Activated naive CD8-positive, alpha-beta T cell treated with anti-CD3 and anti-CD28 coated beads, Interleukin-2, amount 50 U/mL, for 24 hours (primary cell): ENCODE data around the gene ATF4.
A peak's percentile ranks its signal among the peaks of the same experiment; 100 is the strongest.

Source experiments
- ATAC-seq: fragments of 150-1000 bp; cut with Tn5 transposase; one replicate; pipeline ENCODE4 v1.10.0; 2021
- DNase-seq: peaks from one replicate; pipeline ENCODE4 v3.0.0; 2021
- H3K27ac Mint-ChIP-seq: one replicate; pipeline ENCODE4 v1.8.0; 2021; ENCODE audit warnings: mild to moderate bottlenecking, mixed read lengths
- H3K27me3 Mint-ChIP-seq: one replicate; pipeline ENCODE4 v1.8.0; 2021; ENCODE audit warnings: mixed read lengths
- H3K36me3 Mint-ChIP-seq: one replicate; pipeline ENCODE4 v1.8.0; 2021; ENCODE audit warnings: low read depth, mixed read lengths
- H3K4me1 Mint-ChIP-seq: one replicate; pipeline ENCODE4 v1.8.0; 2021; ENCODE audit warnings: mixed read lengths
- H3K4me3 Mint-ChIP-seq: one replicate; pipeline ENCODE4 v1.8.0; 2021; ENCODE audit warnings: mild to moderate bottlenecking, moderate library complexity, mixed read lengths
- H3K9me3 Mint-ChIP-seq: one replicate; pipeline ENCODE4 v1.8.0; 2021; ENCODE audit warnings: mixed read lengths

ATF4 gene, protein sequence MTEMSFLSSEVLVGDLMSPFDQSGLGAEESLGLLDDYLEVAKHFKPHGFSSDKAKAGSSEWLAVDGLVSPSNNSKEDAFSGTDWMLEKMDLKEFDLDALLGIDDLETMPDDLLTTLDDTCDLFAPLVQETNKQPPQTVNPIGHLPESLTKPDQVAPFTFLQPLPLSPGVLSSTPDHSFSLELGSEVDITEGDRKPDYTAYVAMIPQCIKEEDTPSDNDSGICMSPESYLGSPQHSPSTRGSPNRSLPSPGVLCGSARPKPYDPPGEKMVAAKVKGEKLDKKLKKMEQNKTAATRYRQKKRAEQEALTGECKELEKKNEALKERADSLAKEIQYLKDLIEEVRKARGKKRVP

DNA sequence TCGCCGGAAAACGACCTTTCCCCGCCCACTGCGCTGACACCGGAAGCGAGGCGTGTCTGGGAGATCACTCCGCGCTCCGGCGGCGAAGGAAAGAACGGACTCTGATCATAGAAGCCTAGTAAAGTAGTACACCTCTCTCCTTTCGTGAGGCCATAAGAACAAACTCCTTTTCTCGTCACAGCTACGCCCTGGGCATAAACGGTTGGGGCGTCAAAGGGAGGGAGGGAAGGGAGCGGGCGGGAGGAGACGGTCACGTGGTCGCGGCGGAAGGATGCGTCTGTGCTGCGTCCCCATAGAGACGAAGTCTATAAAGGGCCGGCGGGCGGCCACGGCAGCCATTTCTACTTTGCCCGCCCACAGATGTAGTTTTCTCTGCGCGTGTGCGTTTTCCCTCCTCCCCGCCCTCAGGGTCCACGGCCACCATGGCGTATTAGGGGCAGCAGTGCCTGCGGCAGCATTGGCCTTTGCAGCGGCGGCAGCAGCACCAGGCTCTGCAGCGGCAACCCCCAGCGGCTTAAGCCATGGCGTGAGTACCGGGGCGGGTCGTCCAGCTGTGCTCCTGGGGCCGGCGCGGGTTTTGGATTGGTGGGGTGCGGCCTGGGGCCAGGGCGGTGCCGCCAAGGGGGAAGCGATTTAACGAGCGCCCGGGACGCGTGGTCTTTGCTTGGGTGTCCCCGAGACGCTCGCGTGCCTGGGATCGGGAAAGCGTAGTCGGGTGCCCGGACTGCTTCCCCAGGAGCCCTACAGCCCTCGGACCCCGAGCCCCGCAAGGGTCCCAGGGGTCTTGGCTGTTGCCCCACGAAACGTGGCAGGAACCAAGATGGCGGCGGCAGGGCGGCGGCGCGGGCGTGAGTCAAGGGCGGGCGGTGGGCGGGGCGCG lies at the start of gene ATF4:
Gene ATF4 (plus strand): TSS at position 337 of the 880 bp plus-strand sequence. CDS start 884 bp downstream, outside the sequence.
- Mint-ChIP-seq H3K4me1 (peaks cover 71% of the 10 kb centered on the region), H3K27me3 (peaks cover 3% of the 10 kb centered on the region), H3K36me3 (peaks cover 63% of the 10 kb centered on the region), H3K27ac (peak within 1 kb of the TSS; percentile 100), H3K9me3 (no peaks in the 10 kb centered on the region), H3K4me3 (peak within 1 kb of the TSS; percentile 95)
- DNase-seq (peak; percentile 92), ATAC-seq (peak; percentile 20)

DNA sequence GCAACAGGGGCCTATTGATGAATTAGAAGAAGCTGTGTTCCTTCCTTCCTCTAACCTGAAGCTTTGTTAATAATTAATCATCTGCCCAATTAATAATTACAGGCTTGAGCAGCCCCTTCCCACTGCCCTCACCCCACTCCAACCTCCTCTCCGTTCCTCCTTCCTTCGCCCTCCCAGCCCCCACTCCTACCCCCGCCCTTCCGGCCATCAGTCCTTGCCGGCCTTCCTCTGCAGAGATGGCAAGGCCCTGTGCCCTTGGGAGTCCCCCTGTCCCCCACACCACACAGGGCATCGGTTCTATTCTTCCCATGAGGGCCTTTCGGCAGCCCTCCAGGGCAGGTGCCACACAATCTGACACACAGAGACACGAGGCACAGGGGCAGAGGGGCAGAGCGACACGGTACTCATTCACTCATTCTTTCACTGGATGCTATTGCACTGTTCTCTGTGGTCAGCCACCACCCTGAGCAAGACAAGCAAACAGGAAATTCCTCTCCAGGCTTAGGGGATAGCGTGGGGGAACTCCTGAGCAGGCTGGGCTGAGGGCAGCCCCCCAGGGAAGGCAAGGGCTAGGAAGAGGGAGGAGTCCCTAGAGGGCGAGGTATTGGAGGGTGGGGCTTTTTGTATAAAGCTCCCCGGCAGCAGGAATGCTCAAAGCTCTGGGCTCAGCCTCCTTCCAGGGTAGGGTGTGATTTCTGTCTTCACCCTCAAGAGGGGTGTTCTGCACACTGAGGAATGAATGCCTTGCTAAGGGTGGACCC lies 48.8 kb upstream of the ATF4 start:
- peak; percentile 18 for DNase-seq
- H3K9me3 Mint-ChIP-seq = no peaks in the 10 kb centered on the region
- H3K4me1 Mint-ChIP-seq = peaks cover 20% of the 10 kb centered on the region
- H3K36me3 Mint-ChIP-seq = no peaks in the 10 kb centered on the region
- H3K27me3 Mint-ChIP-seq = no peaks in the 10 kb centered on the region
- no peak overlapping the region for H3K4me3 Mint-ChIP-seq
- peak; percentile 75 for ATAC-seq
- H3K27ac Mint-ChIP-seq = peak overlapping the region; percentile 52

DNA sequence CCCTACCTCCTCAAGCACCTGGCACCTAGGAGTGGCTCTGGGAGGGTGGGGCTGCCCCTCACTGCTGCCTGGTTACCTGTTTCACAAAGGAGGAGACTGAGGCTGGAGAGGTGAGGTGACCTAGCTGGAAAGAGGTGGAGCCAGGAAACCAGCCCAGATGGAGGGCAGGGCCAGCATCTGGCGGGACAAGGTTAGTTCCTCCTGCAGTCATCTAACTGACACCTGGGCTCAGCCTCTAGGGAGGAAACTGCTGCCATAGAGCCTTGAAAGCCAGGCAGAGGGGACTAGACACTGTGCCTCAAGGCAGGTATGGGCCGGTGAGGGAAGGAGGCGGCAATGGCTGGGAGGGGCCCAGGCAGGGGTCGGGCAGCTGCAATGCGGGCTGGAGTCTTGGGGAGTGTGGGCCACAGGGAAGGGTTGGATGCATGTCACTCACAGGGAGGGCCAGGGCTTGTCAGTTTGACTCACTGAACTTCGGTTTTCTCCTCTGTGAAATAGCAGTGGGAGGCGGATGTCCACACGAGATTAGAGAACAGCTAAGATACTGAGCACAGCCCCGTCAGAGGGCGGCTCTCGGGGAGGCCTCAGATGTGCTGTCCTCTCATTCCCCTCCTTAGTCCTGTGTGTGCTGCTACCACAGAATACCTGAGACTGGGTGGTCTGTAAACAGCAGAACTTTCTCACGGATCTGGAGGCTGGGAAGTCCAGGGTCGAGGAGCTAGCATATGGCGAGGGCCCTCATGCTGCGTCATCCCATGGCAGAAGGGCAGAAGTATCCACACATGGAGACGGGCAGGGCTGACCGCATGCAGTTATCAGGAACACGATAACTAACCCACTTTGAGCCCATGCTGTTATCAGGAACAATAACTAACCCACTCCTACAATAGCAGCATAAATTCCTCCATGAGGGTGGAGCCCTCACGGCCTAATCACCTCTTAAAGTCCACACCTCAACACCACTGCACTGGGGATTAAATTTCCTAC lies 47.5 kb upstream of the ATF4 start:
- no peaks in the 10 kb centered on the region for H3K36me3 Mint-ChIP-seq
- no peak for ATAC-seq
- no peaks in the 10 kb centered on the region for H3K27me3 Mint-ChIP-seq
- DNase-seq = no peak
- no peak overlapping the region for H3K4me3 Mint-ChIP-seq
- H3K27ac Mint-ChIP-seq = no peak overlapping the region
- no peaks in the 10 kb centered on the region for H3K9me3 Mint-ChIP-seq
- H3K4me1 Mint-ChIP-seq = peaks cover 20% of the 10 kb centered on the region

DNA sequence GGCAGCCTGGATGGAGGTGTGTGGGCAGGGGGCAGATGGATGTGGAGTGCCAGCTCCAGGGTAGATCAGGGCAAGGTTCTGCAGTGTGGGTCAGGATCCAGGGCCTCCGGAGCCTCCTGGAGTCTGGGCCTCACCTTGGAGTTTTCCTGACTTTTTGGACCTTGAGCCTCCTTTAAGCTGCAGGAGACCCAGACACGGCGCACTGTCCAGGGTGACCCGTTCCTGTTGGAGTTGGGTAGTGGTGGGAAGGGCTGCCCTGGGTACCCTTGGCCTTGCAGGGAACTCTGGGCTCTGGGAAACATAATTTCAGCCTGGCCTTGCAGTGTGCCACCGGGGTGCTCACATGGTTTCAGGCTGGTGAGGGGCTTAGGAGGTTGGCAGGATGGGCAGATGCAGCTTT lies 46.5 kb upstream of the ATF4 start:
- H3K9me3 Mint-ChIP-seq = no peaks in the 10 kb centered on the region
- no peaks in the 10 kb centered on the region for H3K27me3 Mint-ChIP-seq
- no peaks in the 10 kb centered on the region for H3K36me3 Mint-ChIP-seq
- ATAC-seq = no peak
- DNase-seq = no peak
- H3K27ac Mint-ChIP-seq = no peak overlapping the region
- no peak overlapping the region for H3K4me3 Mint-ChIP-seq
- peaks cover 20% of the 10 kb centered on the region for H3K4me1 Mint-ChIP-seq

DNA sequence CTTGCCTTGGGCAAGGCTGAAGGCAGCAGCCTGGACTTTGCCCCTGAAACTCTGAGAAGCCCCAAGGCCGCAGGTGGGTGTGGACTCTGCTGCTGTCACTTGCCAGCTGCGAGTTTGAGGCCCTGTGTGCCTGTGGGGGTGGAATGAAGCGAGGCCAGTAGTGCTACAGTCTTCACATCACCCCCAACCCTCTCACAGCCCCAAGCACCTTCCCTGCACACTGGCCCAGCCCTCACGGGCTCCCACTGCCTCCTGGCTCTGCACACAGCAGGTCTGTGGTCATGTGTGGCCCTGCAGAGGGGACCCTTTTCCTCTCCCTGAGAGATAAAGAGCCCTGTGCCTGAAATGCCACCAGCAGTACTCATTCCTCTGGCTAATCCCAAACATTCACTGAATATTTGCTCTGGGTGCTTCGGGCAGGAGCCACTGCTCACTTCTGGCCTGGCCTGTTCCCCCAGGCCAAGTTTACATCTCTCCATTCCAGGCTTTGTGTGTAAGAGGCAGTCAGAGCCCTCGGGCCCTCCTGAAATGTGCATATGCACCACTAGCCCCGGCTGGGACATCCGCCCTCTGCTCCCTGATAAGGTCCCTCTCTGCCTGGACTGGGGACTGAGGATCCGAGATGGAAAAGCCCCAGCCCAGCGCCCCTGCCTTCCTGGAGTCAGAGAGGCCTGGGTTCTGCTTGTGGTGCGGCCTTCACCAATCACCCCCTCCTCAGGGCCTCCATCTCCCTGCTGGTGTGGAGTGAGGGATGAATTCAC lies 45.8 kb upstream of the ATF4 start:
- no peak for DNase-seq
- Mint-ChIP-seq H3K4me1 (peaks cover 20% of the 10 kb centered on the region), H3K27ac (no peak overlapping the region), H3K36me3 (no peaks in the 10 kb centered on the region), H3K4me3 (no peak overlapping the region), H3K9me3 (no peaks in the 10 kb centered on the region), H3K27me3 (no peaks in the 10 kb centered on the region)
- no peak for ATAC-seq

DNA sequence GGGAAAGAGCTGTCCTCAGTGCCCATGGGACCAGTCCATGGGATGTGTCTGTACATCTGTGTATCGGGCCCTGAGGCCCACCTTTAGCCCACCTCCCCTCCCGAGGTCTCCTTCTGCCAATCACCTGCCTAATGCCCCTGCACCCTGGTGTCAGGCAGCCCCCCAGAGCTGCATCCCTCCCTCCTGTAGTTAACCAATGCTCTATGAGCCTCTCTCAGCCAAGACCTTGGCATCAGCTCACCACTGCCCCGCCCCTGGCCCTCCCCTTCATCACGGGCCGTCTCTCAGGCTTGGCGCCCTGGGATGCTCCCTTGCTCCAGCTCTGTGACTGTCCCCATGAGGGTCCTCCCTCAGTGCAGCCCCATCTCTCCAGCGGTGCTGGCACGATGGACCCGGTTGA lies 45.0 kb upstream of the ATF4 start:
- ATAC-seq (no peak), DNase-seq (no peak)
- H3K9me3 Mint-ChIP-seq = no peaks in the 10 kb centered on the region
- H3K27me3 Mint-ChIP-seq = no peaks in the 10 kb centered on the region
- H3K27ac Mint-ChIP-seq = no peak overlapping the region
- H3K36me3 Mint-ChIP-seq = no peaks in the 10 kb centered on the region
- no peak overlapping the region for H3K4me3 Mint-ChIP-seq
- H3K4me1 Mint-ChIP-seq = peaks cover 20% of the 10 kb centered on the region

DNA sequence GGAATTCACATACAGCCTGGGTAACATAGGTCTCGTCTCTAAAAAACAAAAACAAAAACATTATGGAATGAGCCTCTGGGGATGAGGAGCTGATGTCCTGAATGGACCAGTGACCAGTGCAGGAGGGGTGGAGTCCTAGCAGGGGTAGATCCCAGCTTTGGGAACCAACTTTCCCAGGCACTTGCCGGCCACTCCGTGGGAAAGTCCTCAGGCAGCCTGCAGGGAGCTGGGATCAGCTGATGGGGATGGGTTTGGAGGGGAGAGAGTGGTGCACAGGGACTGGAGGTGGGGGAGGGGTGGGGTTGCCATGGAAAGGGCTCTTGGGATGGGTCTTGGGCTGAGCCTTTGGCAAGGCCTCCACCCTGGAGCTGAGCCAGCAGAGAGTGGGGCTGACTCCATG lies 44.5 kb upstream of the ATF4 start:
- no peak for DNase-seq
- Mint-ChIP-seq H3K27ac (no peak overlapping the region), H3K27me3 (no peaks in the 10 kb centered on the region), H3K4me1 (peaks cover 20% of the 10 kb centered on the region), H3K4me3 (no peak overlapping the region), H3K9me3 (no peaks in the 10 kb centered on the region), H3K36me3 (no peaks in the 10 kb centered on the region)
- ATAC-seq = no peak

DNA sequence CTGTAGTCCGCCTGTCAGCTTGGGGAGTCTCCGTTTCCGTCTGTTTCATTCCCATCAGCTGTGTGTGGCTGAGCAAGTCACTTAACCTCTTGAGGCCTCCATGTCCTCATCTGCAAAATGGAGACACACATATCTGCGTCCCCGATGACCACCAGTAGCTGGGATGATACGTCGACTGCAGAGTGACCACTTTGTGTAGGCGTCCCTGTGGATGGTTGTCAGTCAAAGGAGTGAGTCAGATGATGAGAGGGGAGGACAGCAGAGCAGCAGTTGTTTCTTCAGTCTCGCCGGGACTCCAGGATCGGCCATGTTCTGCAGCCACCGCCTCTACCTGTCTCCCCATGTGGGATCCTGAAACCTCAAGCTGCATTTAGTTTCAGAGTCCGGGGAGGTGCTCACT lies 43.7 kb upstream of the ATF4 start:
- no peak overlapping the region for H3K27ac Mint-ChIP-seq
- peaks cover 15% of the 10 kb centered on the region for H3K4me1 Mint-ChIP-seq
- H3K36me3 Mint-ChIP-seq = no peaks in the 10 kb centered on the region
- H3K4me3 Mint-ChIP-seq = no peak overlapping the region
- H3K27me3 Mint-ChIP-seq = no peaks in the 10 kb centered on the region
- no peaks in the 10 kb centered on the region for H3K9me3 Mint-ChIP-seq
- DNase-seq (no peak), ATAC-seq (no peak)

DNA sequence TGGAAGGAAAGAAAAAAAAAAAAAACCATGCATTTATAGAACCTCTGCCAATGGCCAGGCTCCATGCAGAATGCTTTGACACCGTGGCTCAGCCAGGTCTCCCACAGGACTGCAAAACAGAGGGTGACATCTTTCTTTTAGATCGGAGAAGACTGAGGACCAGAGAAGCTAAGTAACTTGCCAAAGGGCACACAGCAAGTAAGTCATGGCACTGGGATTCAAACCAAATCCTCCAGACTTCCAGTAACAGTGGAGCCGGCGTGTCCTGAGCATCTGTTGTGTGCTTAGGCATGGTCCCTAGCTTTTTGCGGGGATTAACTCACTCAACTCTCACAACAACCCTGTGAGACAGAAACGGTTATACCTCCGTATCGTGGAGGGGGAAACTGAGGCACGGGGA lies 42.8 kb upstream of the ATF4 start:
- no peak for DNase-seq
- Mint-ChIP-seq H3K4me3 (no peak overlapping the region), H3K9me3 (no peaks in the 10 kb centered on the region)

DNA sequence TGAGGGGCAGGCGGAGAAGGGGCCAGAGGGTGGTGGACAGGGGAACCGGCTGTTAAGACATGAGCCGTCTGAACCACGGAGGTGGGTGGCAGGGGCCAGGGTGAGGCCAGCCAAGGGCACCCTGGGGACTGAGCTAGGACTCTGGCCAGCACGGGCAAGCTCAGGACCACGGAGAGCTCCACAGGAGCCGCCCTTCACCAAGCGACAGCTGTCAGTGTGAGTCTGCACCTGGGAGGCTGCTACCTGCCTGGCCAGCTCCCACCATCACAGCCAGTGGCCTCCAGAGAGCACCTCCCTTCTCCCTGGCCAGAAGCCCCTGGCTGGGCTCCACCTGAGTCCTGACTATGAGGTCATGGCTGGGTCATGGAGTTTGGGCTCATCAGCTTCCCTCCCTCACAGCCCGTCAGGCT lies 41.9 kb upstream of the ATF4 start:
- Mint-ChIP-seq H3K27me3 (no peaks in the 10 kb centered on the region), H3K4me3 (no peak overlapping the region), H3K9me3 (no peaks in the 10 kb centered on the region), H3K27ac (no peak overlapping the region), H3K4me1 (no peaks in the 10 kb centered on the region), H3K36me3 (no peaks in the 10 kb centered on the region)
- DNase-seq (peak; percentile 34), ATAC-seq (no peak)

More for the DNA sequence above, 42.8 kb upstream of the ATF4 start:
- no peaks in the 10 kb centered on the region for H3K27me3 Mint-ChIP-seq
- no peaks in the 10 kb centered on the region for H3K36me3 Mint-ChIP-seq
- H3K27ac Mint-ChIP-seq = no peak overlapping the region
- H3K4me1 Mint-ChIP-seq = peaks cover 6% of the 10 kb centered on the region
- no peak for ATAC-seq

DNA sequence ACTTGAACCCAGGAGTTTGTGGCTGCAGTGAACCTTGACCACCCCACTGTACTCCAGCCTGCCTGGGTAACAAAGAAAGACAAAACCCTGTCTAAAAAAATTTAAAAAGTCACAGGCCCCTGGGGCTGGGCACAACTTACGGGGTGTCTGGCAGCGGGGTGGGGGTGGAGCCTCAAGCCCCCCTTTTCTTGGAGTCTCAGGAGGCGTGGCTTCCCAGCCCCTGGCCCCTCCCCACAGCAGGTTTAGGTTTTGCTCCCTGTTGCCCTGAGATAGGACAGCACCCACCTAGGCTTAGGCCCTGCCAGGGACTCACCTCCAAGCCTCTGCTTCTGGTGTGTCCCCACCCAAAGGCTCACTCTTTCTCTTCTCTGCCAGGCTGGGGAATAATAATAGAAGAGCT lies 41.1 kb upstream of the ATF4 start:
- DNase-seq = no peak
- ATAC-seq = no peak
- Mint-ChIP-seq H3K27ac (no peak overlapping the region), H3K27me3 (no peaks in the 10 kb centered on the region), H3K4me3 (no peak overlapping the region), H3K9me3 (no peaks in the 10 kb centered on the region), H3K4me1 (no peaks in the 10 kb centered on the region), H3K36me3 (no peaks in the 10 kb centered on the region)

DNA sequence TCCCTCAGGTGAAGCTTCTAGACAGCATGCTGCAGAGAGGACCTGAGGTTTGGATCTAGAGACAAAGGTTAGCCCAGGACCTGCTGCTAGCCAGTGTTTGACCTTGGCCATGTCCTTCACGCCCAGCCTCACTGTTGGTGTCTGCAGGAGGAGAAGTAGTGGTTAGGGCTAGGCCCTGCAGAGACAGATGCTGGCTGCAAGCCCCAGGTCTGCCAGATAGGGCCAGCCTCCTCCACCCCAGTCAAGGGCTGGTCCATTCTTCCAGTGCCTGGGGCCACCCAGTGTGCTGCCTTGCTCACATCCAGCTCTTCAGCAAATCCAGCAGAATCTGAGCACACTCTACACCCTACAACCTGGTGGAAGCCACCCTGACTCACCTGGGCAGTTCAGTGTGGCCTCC lies 39.8 kb upstream of the ATF4 start:
- no peak for DNase-seq
- Mint-ChIP-seq H3K27ac (no peak overlapping the region), H3K4me1 (no peaks in the 10 kb centered on the region), H3K9me3 (no peaks in the 10 kb centered on the region), H3K27me3 (no peaks in the 10 kb centered on the region), H3K36me3 (no peaks in the 10 kb centered on the region), H3K4me3 (no peak overlapping the region)
- no peak for ATAC-seq

DNA sequence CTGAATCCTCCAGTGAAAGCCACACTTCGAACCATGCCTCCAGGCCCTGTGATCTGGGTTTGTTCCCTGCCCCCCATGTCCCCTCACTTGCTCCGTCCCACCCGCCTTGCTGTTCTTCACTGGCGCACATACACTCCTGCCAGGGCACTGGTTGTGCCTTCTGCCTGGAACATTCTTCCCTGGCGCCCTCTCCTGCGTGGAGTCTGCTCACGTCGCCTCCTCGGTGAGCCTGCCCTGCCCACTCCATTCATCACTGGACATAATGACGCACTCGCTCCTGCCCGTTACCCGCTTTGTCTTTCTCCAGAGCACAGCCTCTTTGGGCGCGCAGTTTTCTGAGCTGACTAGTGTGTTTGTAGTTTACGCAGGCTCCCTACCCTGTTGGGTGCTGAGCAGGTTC lies 39.3 kb upstream of the ATF4 start:
- ATAC-seq = no peak
- no peaks in the 10 kb centered on the region for H3K27me3 Mint-ChIP-seq
- H3K36me3 Mint-ChIP-seq = no peaks in the 10 kb centered on the region
- H3K27ac Mint-ChIP-seq = no peak overlapping the region
- no peaks in the 10 kb centered on the region for H3K9me3 Mint-ChIP-seq
- no peak for DNase-seq
- no peaks in the 10 kb centered on the region for H3K4me1 Mint-ChIP-seq
- no peak overlapping the region for H3K4me3 Mint-ChIP-seq
